GM15510 (cell line): ENCODE measurements around the gene GABRD.

Experiments
- POLR2A ChIP-seq: IDR thresholded peaks from 3 replicates; pipeline ENCODE4 v1.6.1; 2011; ENCODE audit warnings: borderline replicate concordance; ENCODE audit not compliant: insufficient read length; ENCODE audit errors: extremely low read depth

The GABRD gene

GRCh38 chr1:1982379-1983232 lies 36.5 kb upstream of the GABRD start:
- TF ChIP-seq POLR2A, result no peak

GRCh38 chr1:1984560-1985070 lies 34.5 kb upstream of the GABRD start:
- no peak for TF ChIP-seq POLR2A

DNA sequence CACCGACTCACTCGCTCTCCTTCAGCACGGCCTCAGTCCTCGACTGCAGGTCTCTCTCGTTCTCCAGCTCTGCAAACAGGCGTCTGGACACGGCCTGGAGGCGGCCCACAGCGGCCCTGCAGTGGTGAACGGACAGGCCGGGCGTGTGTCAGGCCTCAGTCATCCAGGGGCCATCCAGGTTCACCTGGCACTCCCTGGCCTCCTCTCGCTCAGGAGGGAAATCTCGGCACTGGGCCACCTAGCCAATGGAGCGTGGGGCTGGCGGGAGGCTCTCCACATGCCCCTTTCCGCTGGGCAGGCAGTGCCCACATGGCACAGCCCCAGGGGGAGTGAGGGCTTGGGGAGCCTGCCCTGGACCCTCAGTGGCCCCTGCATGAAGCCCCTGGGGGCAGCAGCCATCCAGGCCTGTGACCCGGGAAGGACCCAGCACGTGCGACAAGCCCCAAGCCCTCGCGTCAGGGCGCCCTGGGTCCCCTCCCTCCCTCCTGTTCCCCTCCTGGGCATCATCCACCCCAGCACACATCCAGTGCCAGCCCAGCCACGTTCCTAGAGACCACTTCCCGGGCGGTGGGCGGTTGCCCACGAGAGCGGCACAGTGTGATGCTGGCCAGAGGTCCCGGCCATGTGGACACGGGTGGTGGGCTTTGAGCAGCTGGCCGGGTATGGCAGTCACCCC lies 33.6 kb upstream of the GABRD start:
- TF ChIP-seq POLR2A, result no peak

DNA sequence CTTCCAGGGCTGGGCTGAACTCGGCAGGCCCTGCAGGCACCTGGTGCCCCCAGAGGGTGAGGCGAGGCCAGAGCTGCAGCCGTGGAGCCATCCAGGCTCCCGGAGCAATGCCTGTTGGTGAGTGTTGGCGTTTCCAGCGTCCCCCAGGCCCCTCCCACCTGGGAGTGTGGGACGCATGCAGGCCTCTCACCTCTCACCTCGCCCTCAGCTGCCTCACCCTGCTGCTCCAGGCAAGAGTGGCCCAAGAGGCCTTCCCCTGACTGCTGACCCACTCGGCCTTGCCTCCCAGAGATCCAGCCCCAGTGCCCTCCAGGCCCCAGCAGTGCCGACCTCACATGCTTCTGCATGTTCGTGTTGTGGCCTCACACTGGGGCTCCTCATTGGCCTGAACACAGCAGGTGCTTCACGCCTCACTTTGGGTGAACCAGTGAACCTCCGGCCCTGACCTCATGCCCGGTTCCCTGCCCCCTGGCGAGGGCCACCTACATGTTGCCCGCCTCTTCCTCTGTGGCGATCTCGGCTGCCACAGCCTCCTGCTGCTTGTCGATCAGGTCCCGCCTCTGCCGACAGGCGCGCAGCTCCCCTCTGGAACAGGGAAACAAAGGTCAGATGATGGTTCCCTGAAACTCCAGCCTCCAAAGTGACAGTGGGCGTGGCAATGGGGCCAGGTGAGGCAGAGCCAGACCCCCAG lies 32.5 kb upstream of the GABRD start:
- TF ChIP-seq POLR2A, result no peak

GRCh38 chr1:1987142-1987510 lies 32.0 kb upstream of the GABRD start:
- TF ChIP-seq POLR2A, result no peak

GRCh38 chr1:1988061-1988945 lies 30.8 kb upstream of the GABRD start:
- TF ChIP-seq POLR2A, result no peak

GRCh38 chr1:1989102-1989542 lies 30.0 kb upstream of the GABRD start:
- no peak for TF ChIP-seq POLR2A

- TF ChIP-seq POLR2A, result no peak
Observed at GRCh38 chr1:1989789-1990188, 29.4 kb upstream of the GABRD start.

DNA sequence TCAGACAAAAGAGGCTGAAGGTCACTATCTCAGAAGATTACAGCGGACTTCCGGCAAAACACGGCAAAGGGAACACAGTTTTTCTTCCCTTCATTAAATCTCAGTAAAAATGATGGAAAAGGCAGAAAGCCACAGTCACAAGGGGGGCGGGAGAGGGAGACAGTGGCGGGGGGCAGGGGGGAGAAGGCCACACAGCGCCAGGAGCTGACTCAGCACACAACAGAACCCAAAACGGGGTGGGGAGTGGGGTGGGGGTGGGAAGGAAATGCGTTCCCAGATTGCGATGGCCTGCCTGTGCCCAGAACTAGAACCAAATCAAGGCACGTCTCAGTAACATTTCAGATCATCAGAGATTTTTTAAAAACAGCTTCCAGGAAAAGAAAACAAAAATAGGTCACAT lies 28.9 kb upstream of the GABRD start:
- no peak for TF ChIP-seq POLR2A

DNA sequence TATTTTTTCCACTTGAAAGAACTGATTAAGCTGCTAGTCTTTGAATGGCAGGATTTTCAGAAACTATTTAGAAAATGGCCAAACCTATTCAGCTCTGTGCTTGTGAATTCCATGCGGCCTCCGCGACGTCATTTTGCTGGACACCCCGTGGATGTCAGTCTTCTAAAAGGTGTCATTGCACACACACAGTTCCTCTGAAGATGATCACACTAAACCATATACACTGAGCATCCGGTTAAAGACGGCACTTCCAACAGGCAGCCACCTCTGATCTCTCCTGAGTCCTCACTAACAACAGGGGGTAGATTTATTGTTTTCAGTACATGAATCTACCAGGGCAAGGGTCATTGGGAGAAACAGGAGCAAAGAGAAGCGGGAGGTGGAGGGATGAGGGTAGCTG lies 24.6 kb upstream of the GABRD start:
- TF ChIP-seq POLR2A, result no peak

- no peak for TF ChIP-seq POLR2A
Observed at GRCh38 chr1:1996207-1996651, 22.9 kb upstream of the GABRD start.

DNA sequence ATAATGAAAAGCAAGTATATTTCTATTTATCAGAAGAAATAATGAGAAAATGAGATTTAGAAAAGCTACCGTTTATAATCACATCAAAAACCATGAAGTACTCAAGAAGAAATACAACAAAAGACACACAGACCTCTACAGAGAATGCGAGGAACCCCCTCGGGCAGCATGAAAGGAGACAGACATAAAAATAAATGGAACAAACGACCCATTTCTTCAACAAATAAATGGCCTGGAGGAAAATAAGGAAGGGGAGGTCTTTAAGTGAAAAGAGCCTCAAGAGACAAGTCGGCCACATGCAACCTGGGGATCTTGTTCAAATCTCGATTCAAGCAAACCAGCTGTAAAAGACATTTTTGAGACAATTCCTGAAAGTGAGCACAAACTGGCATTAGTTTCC lies 21.6 kb upstream of the GABRD start:
- TF ChIP-seq POLR2A, result no peak

- TF ChIP-seq POLR2A, result no peak
Observed at GRCh38 chr1:2000432-2000831, 18.7 kb upstream of the GABRD start.

- TF ChIP-seq POLR2A, result no peak
Observed at GRCh38 chr1:2000850-2001249, 18.3 kb upstream of the GABRD start.
